Activated CD8-positive, alpha-beta T cell treated with anti-CD3 and anti-CD28 coated beads for 36 hours (primary cell): ENCODE results near the gene ARMC8. TPM values are rescaled to one million over a fixed set of nuclear protein-coding genes. Genes with fewer than 3 reads are reported as not detected.

Experiments used
- ATAC-seq: fragments of 200-7000 bp; cut with Tn5 transposase; one replicate; pipeline ENCODE4 v1.10.0; 2021; ENCODE audit warnings: mild to moderate bottlenecking, moderate library complexity
- CTCF ChIA-PET: fragments of 350-600 bp; sonication (Branson Sonifier 250); formaldehyde crosslinking; loops from one replicate; lab custom pipeline; 2021; ENCODE audit warnings: antibody characterized with exemption; lab: Charles Lee
- POLR2A ChIA-PET: fragments of 350-600 bp; sonication (Branson Sonifier 250); formaldehyde crosslinking; loops from one replicate; lab custom pipeline; 2021; ENCODE audit warnings: antibody characterized with exemption; lab: Charles Lee
- DNase-seq: peaks from one replicate; pipeline ENCODE4 v3.0.0-alpha.2; 2020
- H3K27ac Mint-ChIP-seq: one replicate; pipeline ENCODE4 v1.8.0; 2021; ENCODE audit warnings: mild to moderate bottlenecking, mixed read lengths
- H3K27me3 Mint-ChIP-seq: one replicate; pipeline ENCODE4 v1.8.0; 2021; ENCODE audit warnings: mixed read lengths
- H3K36me3 Mint-ChIP-seq: one replicate; pipeline ENCODE4 v1.8.0; 2021; ENCODE audit warnings: low read depth, mixed read lengths
- H3K4me1 Mint-ChIP-seq: one replicate; pipeline ENCODE4 v1.8.0; 2021; ENCODE audit warnings: low read depth, mixed read lengths
- H3K4me3 Mint-ChIP-seq: one replicate; pipeline ENCODE4 v1.8.0; 2021; ENCODE audit warnings: mild to moderate bottlenecking, moderate library complexity, mixed read lengths
- H3K9me3 Mint-ChIP-seq: one replicate; pipeline ENCODE4 v1.8.0; 2021; ENCODE audit warnings: mixed read lengths
- CTCF ChIP-seq: fragments of 200-600 bp; IDR thresholded peaks from one replicate; pipeline ENCODE4 v1.8.0; 2022; ENCODE audit warnings: antibody characterized with exemption, mild to moderate bottlenecking
- intact Hi-C: fragments of 100-400 bp; cut with micrococcal nuclease; formaldehyde crosslinking; loops from one replicate; pipeline ENCODE4 v1.10.0; 2022
- total RNA-seq, 2 experiments: library from RNA; stranded (reverse); gene quantifications; one replicate each; pipeline ENCODE4 v1.2.3, GENCODE V29; 2021

The ARMC8 gene
- total RNA-seq, 2 experiments from 2014 or later, result 48.1 to 51.4 TPM

- Mint-ChIP-seq H3K36me3 (peaks cover 6% of the 10 kb centered on the region), H3K27me3 (no peaks in the 10 kb centered on the region), H3K27ac (no peak overlapping the region), H3K4me3 (no peak overlapping the region), H3K4me1 (peaks cover 4% of the 10 kb centered on the region), H3K9me3 (no peaks in the 10 kb centered on the region)
- CTCF ChIA-PET, result interaction anchor here (0.6 to 2.8 kb wide), 3 partner anchors 20 to 197 kb away, joined by 4 to 9 read pairs (median 4); no protein-coding TSS in a partner anchor
- no peak for ATAC-seq
- TF ChIP-seq CTCF, result no peak
- intact Hi-C loops, result no loop called here
- DNase-seq, result no peak
- POLR2A ChIA-PET, result no interaction called here
Observed at GRCh38 chr3:138263104-138263503, 76.0 kb downstream of the ARMC8 start.

- no peaks in the 10 kb centered on the region for H3K27me3 Mint-ChIP-seq
- ATAC-seq, result no peak
- ChIA-PET CTCF (no interaction called here), POLR2A (no interaction called here)
- TF ChIP-seq CTCF, result no peak
- H3K9me3 Mint-ChIP-seq, result no peaks in the 10 kb centered on the region
- intact Hi-C loops, result no loop called here
- H3K36me3 Mint-ChIP-seq, result peaks cover 2% of the 10 kb centered on the region
- DNase-seq, result no peak
- no peaks in the 10 kb centered on the region for H3K4me1 Mint-ChIP-seq
- H3K27ac Mint-ChIP-seq, result no peak overlapping the region
- no peak overlapping the region for H3K4me3 Mint-ChIP-seq
Observed at GRCh38 chr3:138265745-138266144, 78.6 kb downstream of the ARMC8 start.

GRCh38 chr3:138267083-138267482 is 80.0 kb downstream of the ARMC8 start:
- no peak for DNase-seq
- Mint-ChIP-seq H3K27ac (no peak overlapping the region), H3K4me1 (peaks cover 6% of the 10 kb centered on the region), H3K9me3 (no peaks in the 10 kb centered on the region), H3K4me3 (no peak overlapping the region), H3K36me3 (peaks cover 10% of the 10 kb centered on the region), H3K27me3 (no peaks in the 10 kb centered on the region)
- ChIA-PET CTCF (interaction anchor here (0.6 kb wide), 1 partner anchor 631 kb away, joined by 3 read pairs; no protein-coding TSS in a partner anchor), POLR2A (no interaction called here)
- intact Hi-C loops, result no loop called here
- no peak for TF ChIP-seq CTCF
- ATAC-seq, result no peak

- POLR2A ChIA-PET, result interaction anchor here (1.5 kb wide), 1 partner anchor 12 kb away, joined by 3 read pairs; no protein-coding TSS in a partner anchor
Observed at GRCh38 chr3:138270245-138270644, 83.1 kb downstream of the ARMC8 start.

More at GRCh38 chr3:138270245-138270644, 83.1 kb downstream of the ARMC8 start:
- intact Hi-C loops, result no loop called here
- Mint-ChIP-seq H3K36me3 (peaks cover 26% of the 10 kb centered on the region), H3K27ac (no peak overlapping the region), H3K27me3 (no peaks in the 10 kb centered on the region), H3K4me3 (no peak overlapping the region), H3K4me1 (peaks cover 6% of the 10 kb centered on the region), H3K9me3 (no peaks in the 10 kb centered on the region)
- no peak for TF ChIP-seq CTCF
- ATAC-seq, result no peak
- DNase-seq, result no peak
- CTCF ChIA-PET, result interaction anchor here (0.8 to 1.1 kb wide), 2 partner anchors 13 to 90 kb away, joined by 3 read pairs; no protein-coding TSS in a partner anchor
